IgD-negative memory B cell (primary cell): ENCODE measurements around the gene GOLIM4. TPM values are rescaled to one million over a fixed set of nuclear protein-coding genes. Genes with fewer than 3 reads are reported as not detected.
A peak's percentile ranks its signal among the peaks of the same experiment; 100 is the strongest.
"Not testable (repeated sequence)": the region's sequence is repeated elsewhere in the genome, so short reads cannot be mapped to it uniquely, and the experiment has no call there.

ENCODE experiments used
- H3K27ac Mint-ChIP-seq, 3 donors: one replicate each; pipeline ENCODE4 v1.8.0; 2020 to 2022; ENCODE audit warnings: mild to moderate bottlenecking in 3 of 3, mixed read lengths in 3 of 3, moderate library complexity in 1 of 3
- H3K27me3 Mint-ChIP-seq: one replicate; pipeline ENCODE4 v1.8.0; 2021; ENCODE audit warnings: mixed read lengths
- H3K36me3 Mint-ChIP-seq: one replicate; pipeline ENCODE4 v1.8.0; 2020; ENCODE audit warnings: mild to moderate bottlenecking, mixed read lengths
- H3K4me1 Mint-ChIP-seq, 3 donors: one replicate each; pipeline ENCODE4 v1.8.0; 2020 to 2022; ENCODE audit warnings: mixed read lengths in 3 of 3, mild to moderate bottlenecking in 1 of 3
- H3K4me3 Mint-ChIP-seq, 4 donors: one replicate each; pipeline ENCODE4 v1.8.0; 2020 to 2022; ENCODE audit warnings: mild to moderate bottlenecking in 4 of 4, mixed read lengths in 4 of 4, moderate library complexity in 3 of 4
- H3K9me3 Mint-ChIP-seq, 3 donors: one replicate each; pipeline ENCODE4 v1.8.0; 2020 to 2021; ENCODE audit warnings: mixed read lengths in 3 of 3, mild to moderate bottlenecking in 1 of 3
- polyA plus RNA-seq: library from polyadenylated mRNA; unstranded; fragments of 300-500 nt; fragmentation: Illumina TruSeq; gene quantifications from one replicate; pipeline ENCODE4 v1.2.3, GENCODE V29; 2021

The GOLIM4 gene, protein sequence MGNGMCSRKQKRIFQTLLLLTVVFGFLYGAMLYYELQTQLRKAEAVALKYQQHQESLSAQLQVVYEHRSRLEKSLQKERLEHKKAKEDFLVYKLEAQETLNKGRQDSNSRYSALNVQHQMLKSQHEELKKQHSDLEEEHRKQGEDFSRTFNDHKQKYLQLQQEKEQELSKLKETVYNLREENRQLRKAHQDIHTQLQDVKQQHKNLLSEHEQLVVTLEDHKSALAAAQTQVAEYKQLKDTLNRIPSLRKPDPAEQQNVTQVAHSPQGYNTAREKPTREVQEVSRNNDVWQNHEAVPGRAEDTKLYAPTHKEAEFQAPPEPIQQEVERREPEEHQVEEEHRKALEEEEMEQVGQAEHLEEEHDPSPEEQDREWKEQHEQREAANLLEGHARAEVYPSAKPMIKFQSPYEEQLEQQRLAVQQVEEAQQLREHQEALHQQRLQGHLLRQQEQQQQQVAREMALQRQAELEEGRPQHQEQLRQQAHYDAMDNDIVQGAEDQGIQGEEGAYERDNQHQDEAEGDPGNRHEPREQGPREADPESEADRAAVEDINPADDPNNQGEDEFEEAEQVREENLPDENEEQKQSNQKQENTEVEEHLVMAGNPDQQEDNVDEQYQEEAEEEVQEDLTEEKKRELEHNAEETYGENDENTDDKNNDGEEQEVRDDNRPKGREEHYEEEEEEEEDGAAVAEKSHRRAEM
- 2.3 TPM for polyA plus RNA-seq

DNA sequence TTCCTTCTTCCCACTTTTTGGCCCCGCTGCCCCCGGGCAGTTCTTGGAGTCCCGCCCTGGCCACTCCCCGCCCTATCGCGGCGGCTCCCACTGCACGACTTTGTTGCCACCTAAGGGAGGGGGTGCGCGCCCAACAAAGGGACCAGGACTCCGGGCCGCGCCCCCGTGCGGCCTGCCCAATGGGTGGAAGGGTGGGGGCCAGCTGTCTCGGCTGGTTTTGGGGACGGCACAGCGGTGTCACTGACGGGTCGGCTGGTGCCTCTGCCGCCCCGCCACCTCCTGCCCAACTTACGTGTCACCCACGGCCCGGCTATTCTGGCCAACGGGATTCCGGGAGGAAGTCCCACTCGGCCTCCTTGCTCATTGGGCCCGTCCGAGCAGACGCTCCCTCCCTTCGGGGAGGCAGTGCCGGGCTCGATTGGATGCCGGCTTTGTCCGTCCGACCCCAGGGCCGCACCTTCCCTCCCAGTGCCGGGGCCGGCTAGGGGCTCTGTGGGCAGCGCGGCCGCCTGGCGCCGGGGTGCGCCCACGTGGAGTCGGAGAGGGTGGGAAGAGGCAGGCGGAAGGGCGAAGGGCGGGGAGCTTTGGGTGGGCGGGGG is at the start of gene GOLIM4:
TSS of gene GOLIM4 (minus strand) at position 314 of the 599 bp plus-strand sequence. CDS start 639 bp downstream, outside the sequence.
- Mint-ChIP-seq H3K9me3 (no peaks in the 10 kb centered on the region), H3K27ac (peak within 1 kb of the TSS; percentile 83 to 97 (median 91)), H3K36me3 (no peaks in the 10 kb centered on the region), H3K4me3 (peak within 1 kb of the TSS; percentile 93 to 97 (median 95)), H3K4me1 (peaks cover 12 to 17% (median 17%) of the 10 kb centered on the region in 3 donors), H3K27me3 (no peaks in the 10 kb centered on the region)

DNA sequence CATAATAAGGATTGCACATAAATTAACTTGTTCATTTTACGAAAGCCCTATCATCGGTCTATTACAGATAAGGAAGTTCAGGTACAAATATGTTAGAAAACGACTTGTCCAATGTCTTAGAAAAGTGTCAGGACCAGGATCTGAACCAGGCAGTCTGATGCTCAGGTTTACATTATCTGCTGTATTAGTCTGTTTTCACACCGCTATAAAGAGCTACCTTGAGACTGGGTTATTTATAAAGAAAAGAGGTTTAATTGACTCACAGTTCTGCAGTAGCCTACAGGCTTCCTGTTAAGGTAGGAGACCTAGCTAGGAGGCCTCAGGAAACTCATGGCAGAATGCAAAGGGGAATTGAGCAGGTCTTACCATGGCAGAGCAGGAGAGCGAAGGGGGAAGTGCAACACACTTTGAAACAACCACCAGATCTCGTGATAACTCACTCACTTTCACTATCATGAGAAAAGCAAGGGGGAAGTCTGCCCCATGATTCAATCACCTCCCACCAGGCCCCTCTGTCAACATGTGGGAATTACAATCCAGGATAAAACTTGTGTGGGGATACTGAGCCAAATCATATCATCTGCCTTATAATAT is 45.8 kb upstream of the GOLIM4 start:
- H3K9me3 Mint-ChIP-seq, result peaks cover 0 to 1% (median 0%) of the 10 kb centered on the region in 3 donors
- peak overlapping the region in 2 of 4 donors; percentile 10 to 70 for H3K4me3 Mint-ChIP-seq
- H3K36me3 Mint-ChIP-seq, result no peaks in the 10 kb centered on the region
- peak overlapping the region in 2 of 3 donors; percentile 0 to 74 for H3K27ac Mint-ChIP-seq
- peaks cover 9 to 14% (median 9%) of the 10 kb centered on the region in 3 donors for H3K4me1 Mint-ChIP-seq
- H3K27me3 Mint-ChIP-seq, result no peaks in the 10 kb centered on the region

DNA sequence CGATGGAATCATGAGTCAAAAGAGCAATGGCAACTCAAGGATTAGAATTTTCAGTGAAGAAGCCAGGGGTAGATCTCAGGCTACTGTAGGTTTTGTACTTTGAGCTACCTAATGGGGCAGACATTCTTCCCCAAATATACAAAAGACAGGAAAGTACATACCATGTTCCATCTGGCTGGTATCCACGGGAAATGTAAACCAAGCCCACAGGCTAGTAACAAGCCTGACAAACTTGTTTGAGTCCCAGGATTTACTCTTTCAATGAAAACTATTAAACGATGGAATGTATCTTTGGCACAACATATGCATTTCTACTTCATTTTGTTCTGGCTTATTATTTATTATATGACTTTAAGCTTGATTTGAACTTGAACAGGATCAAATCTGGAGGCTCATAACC is 44.2 kb upstream of the GOLIM4 start:
- Mint-ChIP-seq H3K27ac (no peak overlapping the region), H3K4me1 (peaks cover 9 to 14% (median 9%) of the 10 kb centered on the region in 3 donors), H3K27me3 (no peaks in the 10 kb centered on the region), H3K4me3 (no peak overlapping the region), H3K36me3 (no peaks in the 10 kb centered on the region), H3K9me3 (peaks cover 0 to 1% (median 0%) of the 10 kb centered on the region in 3 donors)

DNA sequence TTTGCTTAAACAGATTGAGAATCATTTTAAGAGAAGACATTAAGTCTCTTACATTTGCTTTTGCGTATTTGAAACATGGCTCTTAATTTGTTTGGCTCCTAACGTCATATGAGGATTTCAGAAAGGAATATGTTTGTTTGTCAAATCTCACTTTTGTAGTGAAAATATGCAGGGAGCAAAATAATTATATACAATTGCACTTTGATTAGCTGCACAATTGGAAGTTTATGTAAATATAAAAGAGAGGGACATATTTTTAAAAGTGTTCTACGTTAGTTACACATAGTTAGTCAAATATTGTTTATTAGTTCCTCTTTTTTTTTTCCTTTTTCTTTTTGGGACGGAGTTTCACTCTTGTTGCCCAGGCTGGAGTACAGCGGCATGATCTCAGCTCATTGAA is 42.7 kb upstream of the GOLIM4 start:
- no peaks in the 10 kb centered on the region for H3K27me3 Mint-ChIP-seq
- H3K36me3 Mint-ChIP-seq, result no peaks in the 10 kb centered on the region
- no peak overlapping the region for H3K27ac Mint-ChIP-seq
- peaks cover 0 to 1% (median 0%) of the 10 kb centered on the region in 3 donors for H3K9me3 Mint-ChIP-seq
- no peak overlapping the region for H3K4me3 Mint-ChIP-seq
- H3K4me1 Mint-ChIP-seq, result peaks cover 9 to 14% (median 9%) of the 10 kb centered on the region in 3 donors

DNA sequence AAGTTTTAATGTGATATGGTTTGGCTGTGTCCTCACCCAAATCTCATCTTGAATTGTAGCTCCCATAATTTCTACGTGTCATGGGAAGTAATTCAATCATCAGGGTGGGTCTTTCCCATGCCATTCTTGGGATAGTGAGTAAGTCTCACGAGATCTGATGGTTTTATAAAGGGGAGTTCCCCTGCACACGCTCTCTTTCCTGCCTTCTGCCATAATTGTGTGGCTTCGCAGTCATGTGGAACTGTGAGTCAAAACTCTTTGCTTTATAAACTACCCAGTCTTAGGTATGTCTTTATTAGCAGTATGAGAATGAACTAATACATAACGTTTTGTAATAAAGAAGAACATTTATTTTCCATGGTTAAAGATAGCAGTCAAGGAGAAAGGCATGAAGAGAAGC is 39.2 kb upstream of the GOLIM4 start:
- Mint-ChIP-seq H3K4me1 (peaks cover 0 to 4% (median 2%) of the 10 kb centered on the region in 3 donors), H3K36me3 (no peaks in the 10 kb centered on the region), H3K27ac (no peak overlapping the region), H3K9me3 (no peaks in the 10 kb centered on the region), H3K27me3 (peaks cover 4% of the 10 kb centered on the region), H3K4me3 (no peak overlapping the region)

DNA sequence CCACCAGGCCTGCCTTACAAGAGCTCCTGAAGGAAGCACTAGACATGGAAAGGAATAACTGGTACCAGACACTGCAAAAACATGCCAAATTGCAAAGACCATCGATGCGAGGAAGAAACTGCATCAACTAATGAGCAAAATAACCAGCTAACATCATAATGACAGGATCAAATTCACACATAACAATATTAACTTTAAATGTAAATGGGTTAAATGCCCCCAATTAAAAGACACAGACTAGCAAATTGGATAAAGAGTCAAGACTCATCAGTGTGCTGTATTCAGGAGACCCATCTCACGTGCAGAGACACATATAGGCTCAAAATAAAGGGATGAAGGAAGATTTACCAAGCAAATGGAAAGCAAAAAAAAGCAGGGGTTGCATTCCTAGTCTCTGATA is 34.5 kb upstream of the GOLIM4 start:
- H3K9me3 Mint-ChIP-seq, result peaks cover 0 to 13% (median 6%) of the 10 kb centered on the region in 3 donors
- H3K4me3 Mint-ChIP-seq, H3K27me3 Mint-ChIP-seq, H3K27ac Mint-ChIP-seq, H3K36me3 Mint-ChIP-seq, H3K4me1 Mint-ChIP-seq: not testable (repeated sequence)

DNA sequence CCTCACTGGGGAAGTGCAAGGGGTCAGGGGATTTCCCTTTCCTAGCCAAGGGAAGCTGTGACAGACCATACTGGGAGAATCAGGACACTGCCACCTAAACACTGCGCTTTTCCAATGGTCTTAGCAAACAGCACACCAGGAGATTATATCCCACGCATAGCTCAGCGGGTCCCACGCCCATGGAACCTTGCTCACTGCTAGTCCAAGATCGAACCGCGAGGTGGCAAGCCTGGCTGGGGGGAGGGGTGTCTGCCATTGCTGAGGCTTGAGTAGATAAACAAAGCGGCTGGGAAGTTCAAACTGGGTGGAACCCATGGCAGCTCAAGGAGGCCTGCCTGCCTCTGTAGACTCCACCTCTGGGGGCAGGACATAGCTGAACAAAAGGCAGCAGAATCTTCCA is 32.7 kb upstream of the GOLIM4 start:
- H3K36me3 Mint-ChIP-seq, H3K4me3 Mint-ChIP-seq, H3K27ac Mint-ChIP-seq, H3K4me1 Mint-ChIP-seq, H3K27me3 Mint-ChIP-seq: not testable (repeated sequence)
- peaks cover 0 to 13% (median 6%) of the 10 kb centered on the region in 3 donors for H3K9me3 Mint-ChIP-seq

DNA sequence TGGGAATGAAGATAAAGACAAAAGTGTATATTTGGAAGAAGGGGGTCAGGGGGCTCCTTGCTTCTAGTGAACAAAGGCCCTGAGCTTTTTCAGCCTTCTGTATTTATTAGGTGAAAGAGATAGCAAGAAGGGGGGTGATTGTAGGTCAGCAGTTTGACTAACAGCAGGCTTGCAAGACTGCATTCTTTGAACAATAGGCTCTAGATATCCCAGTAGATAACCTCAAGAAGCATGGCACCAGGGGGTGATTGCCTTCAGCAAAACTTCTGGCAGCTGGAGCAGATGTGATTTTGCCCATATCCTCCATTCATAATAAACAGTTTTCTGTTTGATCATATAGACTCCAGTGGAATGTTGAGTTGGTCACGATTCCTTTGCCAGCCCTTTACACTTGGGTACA is 31.7 kb upstream of the GOLIM4 start:
- no peak overlapping the region for H3K27ac Mint-ChIP-seq

DNA sequence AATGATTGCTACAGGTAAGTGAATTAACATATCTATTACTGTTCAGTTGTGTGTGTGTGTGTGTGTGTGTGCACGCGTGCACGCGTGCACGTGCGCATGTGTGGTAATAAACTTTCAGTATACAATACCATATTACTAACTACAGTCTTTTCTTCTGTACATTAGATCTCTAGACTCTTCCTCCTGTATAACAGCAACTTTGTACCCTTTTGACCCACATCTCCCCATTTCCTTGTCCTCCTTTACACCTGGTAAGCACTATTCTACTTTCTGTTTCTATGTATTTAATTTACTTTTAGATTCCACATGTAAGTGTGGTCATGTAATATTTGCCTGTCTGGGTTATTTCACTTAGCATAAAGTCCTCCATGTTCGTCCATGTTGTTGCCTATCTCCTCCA is 29.1 kb upstream of the GOLIM4 start:
- H3K27ac Mint-ChIP-seq, result no peak overlapping the region
- H3K9me3 Mint-ChIP-seq, result peaks cover 0 to 13% (median 6%) of the 10 kb centered on the region in 3 donors
- H3K4me1 Mint-ChIP-seq, result no peaks in the 10 kb centered on the region
- H3K4me3 Mint-ChIP-seq, result no peak overlapping the region
- H3K36me3 Mint-ChIP-seq, result peaks cover 2% of the 10 kb centered on the region
- H3K27me3 Mint-ChIP-seq, result peaks cover 1% of the 10 kb centered on the region

More for the DNA sequence above, 31.7 kb upstream of the GOLIM4 start:
- Mint-ChIP-seq H3K4me1 (no peaks in the 10 kb centered on the region), H3K27me3 (peaks cover 5% of the 10 kb centered on the region), H3K36me3 (peaks cover 2% of the 10 kb centered on the region), H3K9me3 (peaks cover 0 to 13% (median 6%) of the 10 kb centered on the region in 3 donors), H3K4me3 (no peak overlapping the region)

DNA sequence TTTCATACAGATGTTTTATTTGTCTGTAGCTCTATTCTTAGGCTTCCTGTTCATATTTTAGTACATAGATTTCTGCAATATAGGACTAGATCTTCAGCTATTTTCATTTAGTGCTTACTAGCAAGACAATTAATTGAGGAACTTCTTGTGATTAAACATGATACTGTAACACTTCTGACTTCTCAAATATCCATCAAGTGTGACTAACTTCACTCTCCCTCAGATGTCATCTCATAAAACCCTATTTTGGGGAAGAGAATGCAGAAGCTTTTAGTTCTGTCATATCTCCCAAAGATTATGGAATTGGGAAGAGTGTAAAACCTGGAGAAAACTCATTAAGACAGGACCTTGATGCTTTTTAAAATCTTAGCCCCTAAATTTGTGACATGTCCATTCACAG is 28.6 kb upstream of the GOLIM4 start:
- no peak overlapping the region for H3K4me3 Mint-ChIP-seq
- no peaks in the 10 kb centered on the region for H3K4me1 Mint-ChIP-seq
- peaks cover 1% of the 10 kb centered on the region for H3K27me3 Mint-ChIP-seq
- peaks cover 0 to 13% (median 4%) of the 10 kb centered on the region in 3 donors for H3K9me3 Mint-ChIP-seq
- H3K27ac Mint-ChIP-seq, result no peak overlapping the region
- peaks cover 2% of the 10 kb centered on the region for H3K36me3 Mint-ChIP-seq

DNA sequence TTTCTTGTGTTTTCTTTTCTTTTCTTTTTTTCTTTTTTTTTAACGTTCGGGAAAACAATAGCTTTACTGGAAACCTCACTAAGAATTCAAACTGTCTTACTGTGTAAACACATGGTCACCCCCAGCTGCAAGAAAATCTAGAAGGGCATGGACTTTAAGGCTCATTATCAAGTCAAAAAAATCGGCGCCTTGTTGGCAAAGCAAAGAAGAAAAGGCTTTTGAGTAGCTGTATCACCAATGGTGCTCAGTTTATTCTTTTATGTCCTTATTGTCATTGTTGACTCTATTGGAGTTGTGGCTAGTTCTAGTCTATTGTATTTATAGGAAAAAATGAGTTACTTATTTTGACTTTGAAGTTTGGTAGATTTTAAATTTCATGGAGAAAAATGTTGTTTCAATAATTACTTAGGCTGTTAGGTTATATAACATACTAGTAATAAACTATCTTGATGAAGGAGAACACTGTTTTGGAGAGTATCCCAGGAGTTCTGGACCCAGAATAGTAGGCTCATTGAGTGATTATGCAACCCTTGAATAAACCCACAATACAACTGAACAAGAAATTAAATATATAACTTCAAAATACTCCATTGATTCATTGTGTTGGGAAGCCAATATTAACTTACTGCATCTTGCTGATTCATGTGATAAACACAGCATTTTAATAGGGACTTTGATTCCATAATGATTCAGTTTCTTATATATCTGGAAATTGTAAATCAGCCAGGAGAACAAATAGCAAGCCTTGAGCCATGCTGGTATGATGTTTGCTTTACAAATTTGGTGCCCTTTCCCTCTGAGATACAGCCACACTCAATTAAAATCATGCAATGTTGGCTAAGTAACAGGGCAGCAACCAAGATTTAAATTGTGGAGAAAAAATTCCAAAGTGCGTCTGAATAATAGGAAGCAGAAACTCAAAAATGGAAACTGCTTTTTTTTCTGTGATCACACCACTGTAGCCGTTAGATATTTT is 27.8 kb upstream of the GOLIM4 start:
- H3K27ac Mint-ChIP-seq, result no peak overlapping the region
- H3K4me3 Mint-ChIP-seq, result no peak overlapping the region
- no peaks in the 10 kb centered on the region for H3K4me1 Mint-ChIP-seq
- H3K36me3 Mint-ChIP-seq, result peaks cover 2% of the 10 kb centered on the region
- peaks cover 4% of the 10 kb centered on the region for H3K27me3 Mint-ChIP-seq
- H3K9me3 Mint-ChIP-seq, result peaks cover 0 to 13% (median 4%) of the 10 kb centered on the region in 3 donors

DNA sequence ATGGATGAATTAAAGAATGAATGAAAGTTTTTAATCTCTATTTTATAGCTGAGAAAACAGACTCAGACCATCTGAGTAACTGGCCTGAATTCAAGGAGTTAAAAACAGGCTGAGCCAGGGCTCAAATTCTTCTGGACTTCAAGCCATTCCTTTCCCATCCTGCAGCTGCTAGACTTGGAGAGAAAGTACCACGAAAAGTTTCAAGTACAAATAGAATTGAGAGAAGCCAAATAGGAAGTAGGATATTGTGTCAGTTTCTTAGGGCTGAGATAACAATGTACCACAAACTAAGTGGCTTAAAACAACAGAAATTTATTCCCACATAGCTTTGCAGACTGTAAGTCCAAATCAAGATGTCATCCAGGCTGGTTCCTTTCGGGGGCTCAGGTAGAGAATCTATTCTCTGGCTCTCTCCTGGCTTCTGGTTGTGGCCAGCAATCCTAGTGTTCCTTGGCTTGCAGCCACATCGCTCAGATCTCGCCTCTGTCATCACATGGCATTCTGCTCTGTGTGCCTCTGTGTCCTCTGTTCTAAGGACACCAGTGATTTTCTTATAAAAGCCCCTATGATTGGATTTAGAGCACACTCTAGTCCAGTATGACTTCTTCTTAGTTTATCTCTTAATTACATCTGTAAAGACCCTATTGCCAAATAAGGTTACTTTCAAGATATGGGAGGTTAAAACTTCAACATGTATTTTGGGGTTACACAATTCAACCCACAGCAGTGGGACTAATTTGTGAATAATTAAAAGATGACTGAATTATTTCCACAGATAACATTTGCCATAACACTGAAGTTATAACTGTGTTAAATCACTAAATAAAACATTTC is 25.7 kb upstream of the GOLIM4 start:
- H3K4me3 Mint-ChIP-seq, result no peak overlapping the region
- no peaks in the 10 kb centered on the region for H3K36me3 Mint-ChIP-seq
- no peak overlapping the region for H3K27ac Mint-ChIP-seq
- H3K9me3 Mint-ChIP-seq, result peaks cover 0 to 2% (median 0%) of the 10 kb centered on the region in 3 donors
- peaks cover 4% of the 10 kb centered on the region for H3K27me3 Mint-ChIP-seq
- H3K4me1 Mint-ChIP-seq, result no peaks in the 10 kb centered on the region

DNA sequence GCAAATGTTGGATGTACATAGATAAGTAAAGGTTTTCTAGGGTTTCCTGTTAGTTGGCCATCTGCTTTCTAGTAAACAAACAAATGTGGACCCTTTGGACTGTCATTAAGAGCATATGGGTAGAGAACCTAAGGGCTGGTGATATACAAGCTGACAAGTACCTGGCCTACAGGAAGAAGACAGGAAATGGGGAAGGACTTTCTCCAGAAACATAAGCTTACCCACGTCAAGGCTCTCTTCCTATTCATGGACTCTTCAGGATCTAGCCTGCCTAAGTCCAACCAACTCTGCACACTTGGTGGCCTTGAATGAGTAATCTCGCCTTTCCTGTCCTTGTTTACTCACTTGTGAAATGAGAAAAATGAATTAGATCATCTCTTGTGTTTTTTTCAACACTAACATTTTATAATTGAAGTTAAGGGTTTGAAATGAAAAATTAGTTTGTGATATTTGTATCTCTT is 22.2 kb upstream of the GOLIM4 start:
- Mint-ChIP-seq H3K27me3 (peaks cover 2% of the 10 kb centered on the region), H3K4me1 (no peaks in the 10 kb centered on the region), H3K27ac (no peak overlapping the region), H3K4me3 (no peak overlapping the region), H3K9me3 (no peaks in the 10 kb centered on the region), H3K36me3 (no peaks in the 10 kb centered on the region)
